Stimulated activated CD8-positive, alpha-beta memory T cell treated with anti-CD3 and anti-CD28 coated beads, Interleukin-15, amount 100 ng/mL, for 4 hours (primary cell): ENCODE data around the gene PPFIA1.

Source experiments
- DNase-seq, 2 donors: peaks; one replicate each; pipeline ENCODE4 v3.0.0-alpha.2; 2020; ENCODE audit warnings: low read depth in 2 of 2

PPFIA1 gene

DNA sequence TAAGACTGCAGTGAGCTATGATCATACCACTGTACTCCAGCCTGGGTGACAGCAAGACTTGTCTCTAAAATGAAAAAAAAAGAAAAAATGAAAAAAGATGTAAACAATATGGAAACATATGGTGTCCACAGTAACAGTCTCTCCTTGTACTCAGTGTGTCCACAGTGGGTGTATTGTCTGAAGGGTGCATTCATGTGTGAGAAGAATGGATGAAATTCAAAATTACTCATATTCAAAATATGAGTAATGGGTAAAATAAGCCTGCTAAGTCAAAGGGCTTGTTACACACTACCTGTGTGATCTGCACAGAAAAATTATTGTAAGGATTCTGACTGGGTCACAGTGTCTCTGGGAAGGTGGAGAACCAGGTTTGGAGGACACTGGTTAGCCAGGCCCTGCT is 26.9 kb downstream of the PPFIA1 start:
- no peak for DNase-seq

DNA sequence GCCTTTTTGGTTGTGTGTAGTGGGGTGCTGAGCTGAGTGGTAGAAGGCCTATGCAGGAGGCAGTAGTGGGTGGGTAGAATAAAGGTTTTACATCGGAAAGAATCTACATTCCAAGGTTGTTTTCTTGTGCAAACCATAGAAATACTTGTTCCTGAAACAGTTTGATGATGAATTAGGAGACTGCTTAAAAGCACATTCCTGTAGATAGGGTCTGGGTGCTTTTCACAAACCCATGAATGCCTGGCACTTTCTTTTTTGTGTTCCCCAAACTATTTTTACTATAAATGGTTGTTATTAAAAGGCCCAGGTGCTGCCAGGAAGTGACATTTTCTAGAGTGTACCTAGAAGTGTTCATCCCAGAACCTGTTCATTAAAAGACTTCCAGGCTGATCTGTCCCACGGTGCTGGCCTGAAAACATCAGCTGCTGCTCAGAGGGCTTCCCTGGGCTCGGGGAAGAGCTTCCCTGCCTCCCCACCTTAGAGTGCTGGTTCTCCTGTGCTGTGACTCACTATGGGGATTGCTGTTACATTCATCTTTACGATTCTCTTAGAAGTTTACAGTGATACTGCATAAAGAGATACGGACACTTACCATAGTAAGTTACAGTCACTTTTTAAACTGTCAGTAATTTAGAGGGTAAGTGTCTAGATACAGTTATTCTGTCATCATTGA is 27.9 kb downstream of the PPFIA1 start:
- DNase-seq, result no peak

DNA sequence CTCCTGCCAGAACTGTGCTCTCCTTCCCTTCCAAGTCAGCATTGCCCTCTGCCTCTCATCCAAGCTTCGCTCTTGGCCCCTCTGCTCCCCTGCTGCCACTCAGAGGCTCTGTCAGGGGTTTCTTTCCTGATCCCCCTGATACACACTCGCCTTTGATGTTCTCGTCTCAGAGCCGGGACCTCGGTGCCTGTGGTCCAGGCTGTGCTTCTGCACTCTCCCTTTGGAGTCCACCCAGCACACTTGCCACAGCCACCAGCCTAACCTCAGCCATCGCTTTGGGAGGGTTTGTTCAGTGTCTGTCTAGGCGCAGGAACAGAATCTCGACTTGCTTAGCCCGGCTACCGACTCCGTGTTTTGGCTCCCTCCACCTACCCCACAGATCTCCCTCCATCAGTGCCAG is 29.1 kb downstream of the PPFIA1 start:
- DNase-seq, result no peak

DNA sequence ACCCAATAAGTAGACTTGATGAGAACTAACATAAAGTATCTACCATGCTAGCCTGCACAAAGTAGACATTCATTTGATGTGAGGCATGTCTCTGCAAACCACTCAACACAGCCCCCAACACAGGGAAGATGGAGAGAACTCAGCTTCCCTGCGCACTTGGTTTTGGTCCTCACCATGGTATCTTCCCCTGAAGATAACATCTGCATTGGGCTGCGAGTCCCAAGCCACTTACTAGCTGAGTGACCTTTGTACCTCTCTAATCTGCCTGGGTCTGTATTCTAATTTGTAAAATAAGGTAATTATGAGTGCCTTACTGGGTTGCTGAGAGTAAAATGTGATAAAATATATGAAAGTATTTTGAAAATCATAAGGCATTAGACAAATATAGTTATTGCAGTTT is 30.7 kb downstream of the PPFIA1 start:
- no peak for DNase-seq

DNA sequence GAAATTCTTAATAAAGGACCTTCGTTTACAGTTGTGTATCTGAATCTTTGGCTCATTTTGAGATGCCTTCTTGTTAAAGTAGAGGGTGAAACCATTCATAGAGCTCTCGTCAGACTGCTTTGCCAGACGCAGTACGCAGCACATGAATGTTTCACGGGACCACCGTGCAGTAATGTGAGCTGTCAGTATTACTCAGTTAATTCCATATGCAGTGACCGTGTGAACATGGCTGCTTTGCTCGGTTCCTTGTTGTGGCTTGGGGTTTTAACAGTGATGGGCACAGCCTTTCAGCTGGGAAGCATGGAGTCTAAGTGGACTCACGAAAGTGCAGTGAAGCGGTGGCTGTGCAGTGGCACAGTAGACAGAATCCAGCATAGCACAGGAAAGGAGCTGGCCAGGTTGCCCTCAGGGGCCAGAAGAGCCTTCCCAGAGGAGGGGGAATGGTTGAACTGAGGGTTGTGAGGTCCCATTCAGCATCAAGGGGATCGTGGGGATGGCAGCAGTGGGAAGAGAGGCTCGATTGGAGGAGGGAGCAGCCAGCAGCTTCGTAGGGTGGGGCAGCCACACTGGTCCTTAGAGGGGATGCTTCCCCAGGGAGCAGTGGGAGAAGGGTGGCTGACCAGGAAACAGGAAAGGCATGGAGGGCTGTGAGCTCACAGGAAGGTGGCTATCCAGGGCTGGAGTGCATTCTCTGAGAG is 31.4 kb downstream of the PPFIA1 start:
- DNase-seq, result no peak

DNA sequence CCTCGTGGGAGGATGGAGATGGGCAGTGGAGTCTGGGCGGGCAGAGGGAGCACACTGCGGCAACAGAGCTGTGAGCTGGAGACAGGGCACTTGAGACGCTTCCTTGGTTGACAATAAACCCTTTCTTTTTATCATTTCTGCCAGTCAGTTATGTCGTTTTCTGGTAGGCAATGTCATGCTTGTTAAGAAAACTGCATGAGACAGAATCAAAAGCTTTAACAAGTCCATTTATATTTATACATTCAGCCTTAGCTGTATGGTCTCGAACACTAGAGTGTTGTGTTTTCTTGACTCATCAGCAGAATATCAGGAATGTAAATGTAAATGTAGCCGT is 31.9 kb downstream of the PPFIA1 start:
- DNase-seq, result no peak

DNA sequence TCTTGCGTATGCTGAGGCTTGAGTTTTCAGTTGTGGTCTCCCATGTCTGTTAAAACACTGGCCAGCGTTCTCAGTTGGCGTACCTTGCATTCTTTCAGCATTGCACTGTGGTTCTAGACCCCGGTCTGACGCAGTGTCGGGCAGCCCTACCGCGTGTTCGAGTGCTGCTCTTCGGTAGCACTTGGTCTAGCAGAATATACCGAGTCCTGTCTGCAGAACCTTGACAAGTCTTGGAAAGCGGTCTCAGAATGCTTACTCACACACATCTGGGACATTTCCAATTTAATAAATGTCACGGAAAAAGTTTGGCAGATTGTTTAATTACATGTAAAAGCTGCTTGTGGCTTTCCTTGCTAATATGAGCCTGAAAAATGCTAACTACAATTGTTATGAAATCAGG is 32.6 kb downstream of the PPFIA1 start:
- DNase-seq, result no peak

DNA sequence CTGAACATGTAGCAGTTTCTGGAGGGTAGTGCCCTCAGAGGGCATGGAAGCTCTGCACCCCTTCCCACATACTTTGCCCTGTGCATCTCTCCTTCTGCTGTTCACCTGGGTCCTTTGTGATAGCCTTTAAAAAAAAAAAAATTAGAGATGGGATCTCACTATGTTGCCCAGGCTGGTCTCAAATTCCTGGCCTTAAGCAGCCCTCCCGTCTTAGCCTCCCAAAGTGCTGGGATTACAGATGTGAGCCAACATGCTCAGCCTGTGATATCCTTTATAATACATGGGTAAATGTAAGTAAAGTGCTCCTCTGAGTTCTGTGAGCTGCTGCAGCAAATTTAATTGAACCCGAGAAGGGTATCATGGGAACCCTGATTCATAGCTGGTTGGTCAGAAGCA is 33.7 kb downstream of the PPFIA1 start:
- no peak for DNase-seq

DNA sequence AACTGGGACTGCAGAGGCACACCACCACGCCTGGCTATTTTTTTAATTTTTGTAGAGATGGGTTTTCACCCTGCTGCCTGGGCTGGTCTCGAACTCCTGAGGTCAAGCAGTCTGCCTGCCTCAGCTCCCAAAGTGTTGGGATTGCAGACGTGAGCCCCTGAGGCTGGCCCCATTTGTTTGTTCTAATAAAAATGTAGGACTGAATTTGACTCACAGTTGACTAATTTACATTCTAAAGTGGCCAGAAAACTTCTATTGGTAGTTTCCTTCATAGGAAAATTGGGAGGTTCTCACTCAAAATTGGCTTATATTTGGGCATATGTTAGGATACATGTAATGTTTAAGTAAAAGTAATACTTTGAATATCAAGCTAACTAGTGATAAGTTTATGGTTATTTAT is 35.0 kb downstream of the PPFIA1 start:
- no peak for DNase-seq

DNA sequence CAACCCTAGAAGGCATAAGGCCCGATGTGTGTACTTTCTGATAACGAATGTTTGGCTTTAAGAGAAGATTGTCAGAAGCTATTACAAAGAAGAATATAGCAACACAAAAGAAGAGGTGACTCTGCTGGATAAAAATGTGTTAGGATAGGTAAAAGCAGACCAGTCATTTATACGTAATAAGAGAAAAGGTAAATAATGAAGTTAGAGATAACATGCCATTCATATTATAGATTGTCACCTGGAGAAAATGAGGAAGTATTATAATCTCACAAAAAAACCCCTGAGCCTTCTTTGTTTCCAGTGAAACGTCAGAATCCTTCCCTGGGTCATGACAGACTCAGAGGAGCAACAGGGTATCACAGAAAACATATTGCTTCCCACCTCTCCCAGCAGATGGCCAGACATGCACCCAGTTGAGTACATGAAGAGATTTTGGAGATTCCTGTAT is 36.1 kb downstream of the PPFIA1 start:
- no peak for DNase-seq

DNA sequence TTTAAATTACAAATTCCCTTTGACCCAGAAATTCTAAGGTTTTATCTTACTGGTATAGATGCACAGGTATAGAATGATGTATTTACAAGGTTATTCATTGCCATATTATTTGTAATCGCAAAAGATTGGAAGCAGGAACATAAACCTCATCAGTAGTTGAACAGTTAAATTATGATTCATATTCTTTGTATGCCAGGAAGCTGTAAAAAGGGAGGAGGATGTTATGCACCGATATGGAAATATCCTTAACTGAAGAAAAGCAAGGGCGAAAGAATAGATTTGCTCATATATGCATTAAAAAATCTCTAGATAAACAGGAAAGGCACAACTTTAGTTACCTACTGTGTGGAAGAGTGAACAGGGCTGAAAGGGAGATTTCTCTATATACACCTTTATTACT is 36.7 kb downstream of the PPFIA1 start:
- no peak for DNase-seq

DNA sequence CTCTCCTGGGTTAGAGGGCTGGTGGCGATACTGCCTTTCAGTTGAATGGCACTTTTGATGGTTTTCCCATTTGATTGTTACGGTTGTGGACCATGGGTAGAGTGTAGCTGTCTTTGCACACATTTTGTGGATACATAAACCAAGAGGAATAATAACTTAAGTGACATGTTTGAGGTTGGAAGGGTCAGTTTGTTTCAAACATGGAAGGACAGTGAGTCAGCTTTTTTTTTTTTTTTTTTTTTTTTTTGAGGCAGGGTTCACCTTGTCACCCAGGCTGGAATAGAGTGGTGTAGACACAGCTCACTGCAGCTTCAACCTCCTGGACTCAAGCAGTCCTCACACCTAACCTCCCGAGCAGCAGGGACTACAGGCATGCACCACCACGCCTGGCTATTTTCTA is 41.1 kb downstream of the PPFIA1 start:
- no peak for DNase-seq

DNA sequence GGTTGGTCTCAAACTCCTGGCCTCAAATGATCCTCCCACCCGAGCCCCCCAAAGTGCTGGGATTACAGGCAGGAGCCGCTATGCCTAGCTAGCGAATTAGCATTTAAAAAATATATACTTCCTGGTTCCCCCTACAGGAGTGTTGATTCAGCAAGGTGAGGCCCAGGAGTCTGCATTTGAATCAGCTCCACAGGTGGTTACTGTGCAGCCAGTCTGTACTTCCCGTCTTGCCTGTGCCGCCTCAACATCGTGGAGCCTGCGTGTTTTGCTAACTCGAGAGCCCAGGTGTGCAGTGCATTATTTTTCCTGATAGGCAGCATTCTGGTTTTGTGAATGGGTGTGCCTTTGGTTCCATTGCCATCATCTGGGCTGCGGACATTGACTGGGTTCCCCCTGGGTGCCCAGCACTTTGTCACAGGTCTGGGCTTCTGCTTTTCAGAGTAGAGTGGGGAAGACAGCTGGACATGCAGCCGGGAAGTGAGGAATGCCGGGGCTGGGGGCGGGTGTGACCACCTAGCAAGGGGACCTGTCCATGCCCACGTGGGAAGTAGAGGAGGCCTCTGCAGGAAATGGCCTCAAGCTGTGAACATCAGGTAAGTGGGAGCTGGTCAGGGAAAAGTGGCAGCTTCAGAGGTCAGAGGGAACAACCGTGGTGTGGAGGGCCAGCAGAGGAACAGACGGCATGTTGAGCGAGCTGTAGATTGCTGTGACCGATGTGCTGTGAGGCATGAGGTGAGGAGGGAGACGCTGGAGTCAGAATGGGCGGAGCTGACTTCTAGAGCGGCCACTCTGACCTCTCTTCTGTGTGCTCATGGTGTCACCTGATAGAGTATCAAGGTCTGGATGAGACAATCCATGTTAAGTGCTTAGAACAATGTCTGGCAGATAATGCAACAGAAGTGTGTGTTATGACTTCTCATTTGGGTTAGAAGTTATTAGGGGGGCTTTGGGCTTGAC is 42.2 kb downstream of the PPFIA1 start:
- DNase-seq, result no peak

DNA sequence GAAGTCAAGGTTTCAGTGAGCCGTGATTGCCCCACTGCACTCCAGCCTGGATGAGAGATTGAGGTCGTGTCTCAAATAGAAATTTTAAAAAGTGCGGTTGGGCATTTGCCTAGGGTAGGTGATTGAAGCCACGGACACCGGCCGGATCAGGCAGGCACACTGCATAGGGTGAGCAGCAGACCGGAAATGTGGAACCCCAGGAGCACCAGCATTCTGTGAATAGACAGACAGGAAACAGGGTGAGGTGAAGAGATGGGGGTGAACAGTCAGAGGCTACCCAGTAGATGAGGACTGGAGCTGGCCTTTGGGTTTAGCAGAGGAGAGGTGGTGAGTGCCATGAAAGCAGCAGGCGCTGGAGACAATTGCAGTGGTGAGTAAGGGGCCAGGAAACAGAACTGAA is 43.5 kb downstream of the PPFIA1 start:
- no peak for DNase-seq

DNA sequence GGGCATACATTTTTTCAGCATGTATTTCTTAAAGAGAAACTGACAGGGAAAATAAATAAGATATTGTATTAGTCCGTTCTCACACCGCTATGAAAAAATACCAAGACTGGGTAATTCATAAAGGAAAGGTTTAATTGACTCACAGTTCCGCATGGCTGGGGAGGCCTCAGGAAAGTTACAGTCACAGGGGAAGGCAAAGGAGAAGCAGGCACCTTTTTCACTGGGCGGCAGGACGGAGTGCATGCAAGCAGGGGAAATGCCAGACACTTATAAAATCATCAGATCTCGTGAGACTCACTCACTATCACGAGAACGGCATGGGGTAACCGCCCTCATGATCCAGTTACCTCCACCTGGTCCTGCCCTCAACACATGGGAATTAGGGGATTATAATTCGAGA is 44.2 kb downstream of the PPFIA1 start:
- DNase-seq, result no peak

DNA sequence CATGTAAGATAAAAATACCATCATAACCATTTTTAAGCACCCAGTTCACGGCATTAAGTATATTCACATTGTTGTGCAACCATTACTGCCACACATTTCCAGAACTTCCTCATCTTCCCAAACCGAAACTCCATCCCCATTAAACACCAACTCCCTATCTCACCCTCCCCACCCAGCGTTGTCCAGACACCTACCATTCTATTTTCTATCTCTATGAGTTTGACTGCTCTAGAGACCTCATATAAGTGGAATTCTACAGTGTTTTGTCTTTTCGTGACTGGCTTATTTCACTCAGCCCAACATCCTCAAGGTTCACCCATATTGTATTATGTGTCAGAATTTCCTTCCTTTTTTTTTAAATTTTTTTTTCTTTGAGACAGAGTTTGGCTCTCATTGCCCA is 45.2 kb downstream of the PPFIA1 start:
- no peak for DNase-seq

DNA sequence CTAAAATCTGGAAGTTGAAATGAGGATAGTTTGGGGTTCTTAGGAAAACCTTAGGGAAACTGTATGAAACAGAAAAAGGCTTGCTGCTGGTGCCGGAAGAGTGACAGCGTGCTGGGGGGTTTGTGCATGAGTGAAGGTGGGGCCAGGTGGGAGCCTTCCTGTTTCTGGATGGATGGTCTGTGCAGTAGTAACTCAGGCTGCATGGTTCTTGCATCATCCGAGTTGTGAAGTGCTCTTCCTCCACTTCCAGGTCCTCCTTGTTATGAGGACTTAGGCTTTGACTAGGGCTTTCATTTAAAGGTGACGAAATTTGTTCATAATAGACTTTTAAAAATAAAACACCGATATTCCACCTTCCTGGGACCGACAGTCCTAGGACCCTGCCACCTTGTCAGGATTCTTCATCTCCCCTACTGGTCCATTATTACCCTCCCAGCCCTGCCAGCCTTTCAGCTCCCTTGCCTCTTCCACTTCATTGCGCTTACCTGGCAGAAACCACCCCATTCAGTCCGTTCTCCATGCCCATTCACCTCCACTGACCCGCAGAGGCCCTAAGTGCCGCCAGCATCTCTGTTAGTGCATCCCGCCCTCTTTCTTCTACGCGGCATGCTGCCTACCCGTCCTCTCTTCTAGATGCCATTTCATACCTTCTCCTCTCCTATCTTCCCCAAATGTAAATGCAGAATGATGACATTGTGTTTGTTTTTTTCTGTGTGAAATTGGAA is 47.3 kb downstream of the PPFIA1 start:
- no peak for DNase-seq

DNA sequence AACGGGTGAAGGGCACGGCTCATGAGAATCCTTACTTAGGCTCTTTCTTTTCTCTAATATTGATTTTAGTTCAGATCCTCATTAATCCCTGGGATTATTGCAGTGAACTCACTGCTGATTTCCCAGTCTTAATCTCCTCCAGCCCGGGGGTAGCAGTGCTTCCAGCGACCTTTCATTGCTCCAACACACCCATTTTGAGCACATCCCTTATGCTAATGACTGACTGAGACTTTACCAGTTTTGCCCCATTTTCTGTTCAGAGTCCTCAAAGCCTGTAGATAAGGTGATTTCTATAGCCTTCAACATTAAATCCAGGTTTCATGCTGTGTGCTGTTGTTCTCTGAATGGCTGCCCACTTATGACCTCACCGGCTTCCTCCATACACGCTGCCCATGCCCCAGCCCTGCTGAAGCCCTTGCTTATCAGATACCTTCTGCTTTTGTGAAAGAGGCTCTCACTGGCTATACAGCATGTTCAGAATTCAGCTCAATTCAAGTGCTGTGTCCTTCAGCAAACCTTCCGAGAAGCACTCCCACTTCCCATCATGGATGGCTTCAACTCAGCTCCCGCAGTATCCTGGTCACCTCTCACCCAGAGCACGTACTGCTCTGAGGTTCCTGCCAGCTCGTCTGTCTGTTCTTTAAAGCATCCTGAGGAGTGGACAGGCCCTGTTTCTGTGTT is 49.0 kb downstream of the PPFIA1 start:
- DNase-seq, result no peak

DNA sequence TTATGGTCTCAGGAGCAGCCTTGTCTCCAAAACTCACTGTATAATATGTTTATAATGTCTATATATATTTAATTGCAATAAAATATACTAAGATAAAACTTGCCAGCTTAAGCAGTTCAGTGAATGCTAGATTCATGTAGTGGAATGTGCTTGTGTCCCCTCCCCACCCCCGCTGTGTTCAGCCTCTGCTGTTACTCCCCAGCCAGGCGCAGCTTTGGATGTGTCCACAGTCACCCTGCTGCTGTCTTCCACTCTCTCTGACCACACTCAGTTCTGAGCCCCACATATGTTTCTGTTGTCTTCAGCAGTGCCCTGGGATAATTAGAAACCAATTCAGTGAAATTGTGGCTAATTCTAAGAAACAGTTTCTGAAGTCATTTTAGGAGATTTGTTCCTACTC is 52.2 kb downstream of the PPFIA1 start:
- DNase-seq, result no peak

DNA sequence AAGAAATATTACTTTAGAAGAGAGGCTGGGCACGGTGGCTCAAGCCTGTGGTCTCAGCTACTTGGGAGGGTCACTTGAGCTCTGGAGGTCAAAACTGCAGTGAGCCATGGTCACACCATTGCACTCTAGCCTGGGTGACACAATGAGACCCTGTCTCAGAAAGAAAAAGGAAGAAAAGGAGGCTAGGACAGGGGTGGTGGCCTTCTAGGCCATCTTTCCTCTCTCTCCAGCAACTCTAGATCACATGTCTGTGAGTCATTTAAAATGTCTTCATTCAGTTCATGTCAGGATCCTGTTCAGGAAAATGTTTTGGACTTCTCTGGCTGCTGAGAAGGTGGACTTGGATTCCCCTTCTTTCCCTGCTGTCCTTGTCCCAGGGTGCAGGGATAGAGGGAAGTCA is 53.3 kb downstream of the PPFIA1 start:
- DNase-seq, result no peak

DNA sequence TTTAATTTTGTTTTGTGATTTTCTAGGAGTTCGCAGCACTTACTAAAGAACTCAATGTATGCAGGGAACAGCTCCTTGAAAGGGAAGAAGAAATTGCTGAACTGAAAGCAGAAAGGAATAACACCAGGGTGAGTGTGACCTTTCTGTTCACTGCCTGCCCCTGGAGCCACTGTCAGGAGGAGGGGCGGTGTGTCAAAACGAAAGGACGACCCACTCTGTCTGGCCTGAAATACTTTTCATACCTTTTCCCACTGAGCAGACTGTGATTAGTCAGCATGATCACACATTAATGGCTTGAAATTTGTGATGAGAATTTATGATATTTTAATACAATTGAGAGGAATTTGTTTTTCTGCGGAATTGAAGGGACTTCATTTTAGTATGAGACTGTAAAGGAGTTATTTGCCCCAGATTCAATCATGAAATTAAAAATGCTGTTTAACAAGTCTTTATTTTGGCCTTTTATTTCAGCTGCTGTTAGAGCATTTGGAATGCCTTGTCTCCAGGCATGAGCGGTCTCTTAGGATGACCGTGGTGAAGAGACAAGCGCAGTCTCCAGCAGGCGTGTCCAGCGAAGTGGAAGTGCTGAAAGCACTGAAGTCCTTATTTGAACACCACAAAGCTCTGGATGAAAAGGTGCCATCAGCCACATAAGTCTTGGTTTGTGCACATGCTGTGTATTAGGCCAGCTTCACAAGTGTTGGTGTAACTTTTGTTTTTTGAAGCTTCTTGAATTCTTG is 54.1 kb downstream of the PPFIA1 start:
- no peak for DNase-seq
